Trophoblast cell (in vitro differentiated cells and primary cell): ENCODE data around the gene CNOT6.

Experiments used
- DNase-seq, 2 donors: peaks; one replicate each; pipeline ENCODE4 v3.0.0-alpha.2; 2016
- H2AFZ ChIP-seq: 2 replicates; pipeline ENCODE4 v1.6.1; 2013; ENCODE audit warnings: low read length, moderate library complexity, mild to moderate bottlenecking; ENCODE audit not compliant: insufficient read depth, poor library complexity
- H2AK5ac ChIP-seq: 2 replicates; pipeline ENCODE4 v1.6.1; 2013; ENCODE audit warnings: mild to moderate bottlenecking, low read length
- H2BK120ac ChIP-seq: 2 replicates; pipeline ENCODE4 v1.6.1; 2013; ENCODE audit warnings: low read length, mild to moderate bottlenecking, moderate library complexity; ENCODE audit not compliant: insufficient read depth, poor library complexity
- H2BK12ac ChIP-seq: 2 replicates; pipeline ENCODE4 v1.6.1; 2013; ENCODE audit warnings: mild to moderate bottlenecking, low read length, moderate library complexity
- H2BK5ac ChIP-seq: 2 replicates; pipeline ENCODE4 v1.6.1; 2013; ENCODE audit warnings: low read length, low read depth, moderate library complexity, mild to moderate bottlenecking; ENCODE audit not compliant: poor library complexity
- H3K14ac ChIP-seq: 2 replicates; pipeline ENCODE4 v1.6.1; 2013; ENCODE audit warnings: mild to moderate bottlenecking, low read length
- H3K18ac ChIP-seq: 2 replicates; pipeline ENCODE4 v1.6.1; 2013; ENCODE audit warnings: mild to moderate bottlenecking, low read length
- H3K23ac ChIP-seq: 2 replicates; pipeline ENCODE4 v1.6.1; 2013; ENCODE audit warnings: low read length
- H3K27ac ChIP-seq: 2 replicates; pipeline ENCODE4 v1.5.1; 2013; ENCODE audit warnings: low read depth, mild to moderate bottlenecking, inconsistent platforms, low read length, moderate library complexity
- H3K27me3 ChIP-seq: 2 replicates; pipeline ENCODE4 v1.6.1; 2013; ENCODE audit warnings: inconsistent platforms, mild to moderate bottlenecking, low read length, moderate library complexity; ENCODE audit not compliant: insufficient read depth
- H3K36me3 ChIP-seq, 2 experiments: 1 replicate in 1 of 2; 2 replicates in 1 of 2; pipeline ENCODE4 v1.6.1; 2013; ENCODE audit warnings: low read length in 2 of 2, mild to moderate bottlenecking in 2 of 2, moderate library complexity in 1 of 2; ENCODE audit not compliant: insufficient read depth in 2 of 2, control insufficient read depth in 1 of 2
- H3K4ac ChIP-seq: 2 replicates; pipeline ENCODE4 v1.6.1; 2013; ENCODE audit warnings: low read depth, mild to moderate bottlenecking, low read length, moderate library complexity
- H3K4me1 ChIP-seq, 2 experiments: 1 replicate in 1 of 2; 2 replicates in 1 of 2; pipeline ENCODE4 v1.6.1; 2013; ENCODE audit warnings: low read length in 2 of 2, mild to moderate bottlenecking in 2 of 2, moderate library complexity in 1 of 2; ENCODE audit not compliant: insufficient read depth in 2 of 2, control insufficient read depth in 1 of 2
- H3K4me2 ChIP-seq: 2 replicates; pipeline ENCODE4 v1.6.1; 2013; ENCODE audit warnings: inconsistent platforms, mild to moderate bottlenecking, low read length, moderate library complexity
- H3K4me3 ChIP-seq: 2 replicates; pipeline ENCODE4 v1.5.1; 2013; ENCODE audit warnings: mild to moderate bottlenecking, low read depth, low read length, inconsistent platforms
- H3K79me1 ChIP-seq: one replicate; pipeline ENCODE4 v1.6.1; 2013; ENCODE audit warnings: low read length
- H3K79me2 ChIP-seq: 2 replicates; pipeline ENCODE4 v1.6.1; 2013; ENCODE audit warnings: low read length, mild to moderate bottlenecking; ENCODE audit not compliant: control insufficient read depth, insufficient read depth, poor library complexity
- H3K9ac ChIP-seq: 2 replicates; pipeline ENCODE4 v1.6.1; 2013; ENCODE audit warnings: mild to moderate bottlenecking, low read length
- H3K9me3 ChIP-seq: 2 replicates; pipeline ENCODE4 v1.6.1; 2013; ENCODE audit warnings: low read depth, mild to moderate bottlenecking, control low read depth, inconsistent platforms, low read length; ENCODE audit not compliant: insufficient read depth
- H4K12ac ChIP-seq: 2 replicates; pipeline ENCODE4 v1.6.1; 2013; ENCODE audit warnings: low read depth, mild to moderate bottlenecking, low read length, moderate library complexity
- H4K8ac ChIP-seq: 2 replicates; pipeline ENCODE4 v1.6.1; 2013; ENCODE audit warnings: low read depth, mild to moderate bottlenecking, low read length, moderate library complexity
- H4K91ac ChIP-seq: one replicate; pipeline ENCODE4 v1.6.1; 2013; ENCODE audit warnings: low read depth, mild to moderate bottlenecking, low read length, moderate library complexity
- WGBS: extraction: QIAGEN DNeasy Blood & Tissue Kit; methylation state at CpG from one replicate; pipeline ENCODE4 v1.1.7; 2013; ENCODE audit warnings: missing lambda C conversion rate; ENCODE audit not compliant: insufficient read length, insufficient coverage; ENCODE audit errors: extremely low coverage; 5-methylcytosine and 5-hydroxymethylcytosine counted together

CNOT6 gene

DNA sequence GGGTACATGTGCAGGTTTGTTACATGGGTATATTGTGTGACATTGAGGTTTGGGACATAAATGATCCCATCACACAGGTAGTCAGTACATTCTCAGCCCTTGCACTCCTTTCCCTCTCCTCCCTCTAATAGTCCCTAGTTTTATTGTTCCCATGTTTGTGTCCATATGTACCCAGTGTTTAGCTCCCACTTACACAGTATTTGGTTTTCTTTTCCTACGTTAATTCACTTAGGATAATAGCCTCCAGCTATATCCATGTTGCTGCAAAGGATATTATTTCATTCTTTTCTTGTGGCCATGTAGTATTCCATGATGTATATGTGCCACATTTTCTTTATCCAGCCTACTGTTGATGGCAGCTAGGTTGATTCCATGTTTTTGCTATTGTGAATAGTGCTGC is 27.4 kb downstream of the CNOT6 start:
- no peak overlapping the region for H3K4ac ChIP-seq

DNA sequence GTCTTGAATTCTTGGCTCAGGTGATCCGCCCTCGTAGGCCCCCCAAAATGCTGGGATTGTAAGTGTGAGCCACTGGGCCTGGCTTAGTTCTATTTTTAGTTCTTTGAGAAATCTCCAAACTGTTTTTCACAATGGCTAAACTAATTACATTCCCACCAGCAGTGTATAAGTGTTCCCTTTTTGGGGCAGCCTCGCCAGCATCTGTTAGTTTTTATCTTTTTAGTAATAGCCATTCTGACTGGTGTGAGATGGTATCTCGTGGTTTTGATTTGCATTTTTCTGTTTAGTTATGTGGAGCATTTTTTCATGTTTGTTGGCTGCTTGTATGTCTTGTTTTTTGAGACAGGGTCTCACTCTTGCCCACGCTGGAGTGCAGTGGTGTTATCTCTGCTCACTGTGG is 28.2 kb downstream of the CNOT6 start:
- H3K4ac ChIP-seq: peak overlapping the region; percentile 22
- H3K27ac ChIP-seq: no peak overlapping the region
- H2BK120ac ChIP-seq: no peak overlapping the region
- H2BK12ac ChIP-seq: no peak overlapping the region
- no CpG with 5 or more reads among the region's 5 CpGs for WGBS
- peaks cover 2 to 6% of the 10 kb centered on the region in 2 experiments for H3K4me1 ChIP-seq
- H3K23ac ChIP-seq: no peak overlapping the region
- no peak overlapping the region for H4K12ac ChIP-seq
- no peak overlapping the region for H3K9ac ChIP-seq
- H2AK5ac ChIP-seq: no peak overlapping the region
- peak; percentile 19 to 50 for DNase-seq
- H3K18ac ChIP-seq: no peak overlapping the region
- no peak overlapping the region for H3K4me2 ChIP-seq
- no peak overlapping the region for H2AFZ ChIP-seq
- no peak overlapping the region for H4K91ac ChIP-seq
- H3K36me3 ChIP-seq: peaks cover 0 to 3% of the 10 kb centered on the region in 2 experiments
- no peak overlapping the region for H3K14ac ChIP-seq
- no peaks in the 10 kb centered on the region for H3K79me1 ChIP-seq
- no peaks in the 10 kb centered on the region for H3K9me3 ChIP-seq
- H3K4me3 ChIP-seq: no peak overlapping the region
- peaks cover 24% of the 10 kb centered on the region for H3K79me2 ChIP-seq
- H3K27me3 ChIP-seq: no peaks in the 10 kb centered on the region
- H4K8ac ChIP-seq: no peak overlapping the region
- H2BK5ac ChIP-seq: no peak overlapping the region

More for the DNA sequence above, 27.4 kb downstream of the CNOT6 start:
- Histone ChIP-seq H2BK12ac (no peak overlapping the region), H3K4me3 (no peak overlapping the region), H3K9me3 (no peaks in the 10 kb centered on the region), H2BK5ac (no peak overlapping the region), H3K18ac (no peak overlapping the region), H3K36me3 (peaks cover 0 to 3% of the 10 kb centered on the region in 2 experiments), H3K23ac (no peak overlapping the region), H3K79me2 (peaks cover 21% of the 10 kb centered on the region), H2AFZ (no peak overlapping the region), H3K9ac (no peak overlapping the region), H4K12ac (no peak overlapping the region), H3K14ac (no peak overlapping the region), H4K91ac (no peak overlapping the region), H4K8ac (no peak overlapping the region), H3K79me1 (no peaks in the 10 kb centered on the region), H3K27ac (no peak overlapping the region), H3K4me1 (peaks cover 2 to 6% of the 10 kb centered on the region in 2 experiments), H2BK120ac (no peak overlapping the region), H3K27me3 (no peaks in the 10 kb centered on the region), H2AK5ac (no peak overlapping the region), H3K4me2 (no peak overlapping the region)
- no peak for DNase-seq
- no CpG with 5 or more reads among the region's 1 CpG for WGBS

- Histone ChIP-seq H3K9ac (no peak overlapping the region), H3K79me1 (no peaks in the 10 kb centered on the region), H4K12ac (no peak overlapping the region), H2AFZ (no peak overlapping the region), H3K23ac (no peak overlapping the region), H2BK12ac (no peak overlapping the region), H3K27ac (no peak overlapping the region), H3K9me3 (no peaks in the 10 kb centered on the region), H2BK5ac (no peak overlapping the region), H2AK5ac (no peak overlapping the region), H4K91ac (no peak overlapping the region), H2BK120ac (no peak overlapping the region), H3K18ac (no peak overlapping the region), H3K27me3 (no peaks in the 10 kb centered on the region), H3K79me2 (peaks cover 19% of the 10 kb centered on the region), H3K4me2 (no peak overlapping the region), H3K14ac (no peak overlapping the region), H3K4me3 (no peak overlapping the region), H4K8ac (no peak overlapping the region), H3K4me1 (peaks cover 2 to 5% of the 10 kb centered on the region in 2 experiments), H3K4ac (no peak overlapping the region), H3K36me3 (peaks cover 3 to 5% of the 10 kb centered on the region in 2 experiments)
- peak in 1 of 2 donors; percentile 3 for DNase-seq
- whole genome bisulfite sequencing: no CpG with 5 or more reads among the region's 4 CpGs
Measured at GRCh38 chr5:180523629-180524466, 29.7 kb downstream of the CNOT6 start.

DNA sequence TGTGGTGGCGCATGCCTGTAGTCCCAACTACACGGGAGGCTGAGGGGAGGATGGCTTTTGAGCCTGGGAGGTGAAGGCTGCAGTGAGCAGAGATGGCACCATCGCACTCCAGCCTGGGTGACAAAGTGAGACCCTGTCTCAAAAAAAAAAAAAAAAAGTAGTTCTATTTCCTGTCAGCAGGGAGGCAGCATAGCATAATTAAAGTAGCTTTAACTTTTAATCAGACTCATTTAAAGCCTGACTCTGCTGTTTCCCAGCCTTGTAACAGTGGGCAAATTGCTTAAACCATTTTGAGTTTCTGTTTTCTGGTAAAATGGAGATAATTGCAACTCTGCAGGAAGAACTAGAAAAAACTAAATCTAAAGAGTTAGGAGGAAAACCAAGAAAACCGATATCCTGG is 31.2 kb downstream of the CNOT6 start:
- Histone ChIP-seq H3K9me3 (no peaks in the 10 kb centered on the region), H3K27me3 (no peaks in the 10 kb centered on the region), H4K8ac (no peak overlapping the region), H3K9ac (no peak overlapping the region), H3K23ac (no peak overlapping the region), H3K4me3 (no peak overlapping the region), H3K79me2 (peaks cover 18% of the 10 kb centered on the region), H2BK12ac (no peak overlapping the region), H3K4me1 (peaks cover 2 to 4% of the 10 kb centered on the region in 2 experiments), H2BK5ac (no peak overlapping the region), H3K18ac (no peak overlapping the region), H4K91ac (no peak overlapping the region), H3K27ac (no peak overlapping the region), H3K4ac (peak overlapping the region; percentile 75), H3K36me3 (peaks cover 0 to 10% of the 10 kb centered on the region in 2 experiments), H2AK5ac (no peak overlapping the region), H2BK120ac (no peak overlapping the region), H2AFZ (peak overlapping the region; percentile 63), H3K14ac (no peak overlapping the region), H4K12ac (no peak overlapping the region), H3K79me1 (no peaks in the 10 kb centered on the region), H3K4me2 (no peak overlapping the region)
- no peak for DNase-seq
- WGBS: no CpG with 5 or more reads among the region's 4 CpGs
